Activated T-helper 1 cell treated with Interleukin-2 at 50 U/mL for 16 hours (primary cell): ENCODE measurements around the gene KIF5C.

Experiments used
- DNase-seq: peaks from one replicate; pipeline ENCODE4 v3.0.0-alpha.2; 2020; ENCODE audit warnings: low read depth

KIF5C gene

DNA sequence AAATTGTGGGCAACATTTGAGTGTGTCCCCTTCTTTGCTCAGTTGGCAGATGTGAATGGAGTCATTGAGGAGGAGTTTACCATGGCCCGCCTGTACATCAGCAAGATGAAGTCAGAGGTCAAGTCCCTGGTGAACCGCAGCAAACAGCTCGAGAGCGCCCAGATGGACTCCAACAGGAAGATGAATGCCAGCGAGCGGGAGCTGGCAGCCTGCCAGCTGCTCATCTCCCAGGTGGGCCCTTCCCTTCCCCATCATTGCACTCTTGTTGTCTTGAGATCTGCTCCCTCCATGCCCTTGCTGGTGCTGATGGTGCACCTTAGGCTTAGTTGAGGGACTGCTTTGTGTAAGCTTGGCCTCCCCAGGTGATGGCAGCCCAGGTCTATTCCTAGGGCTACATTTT, 115.9 kb downstream of the KIF5C start:
- no peak for DNase-seq

DNA sequence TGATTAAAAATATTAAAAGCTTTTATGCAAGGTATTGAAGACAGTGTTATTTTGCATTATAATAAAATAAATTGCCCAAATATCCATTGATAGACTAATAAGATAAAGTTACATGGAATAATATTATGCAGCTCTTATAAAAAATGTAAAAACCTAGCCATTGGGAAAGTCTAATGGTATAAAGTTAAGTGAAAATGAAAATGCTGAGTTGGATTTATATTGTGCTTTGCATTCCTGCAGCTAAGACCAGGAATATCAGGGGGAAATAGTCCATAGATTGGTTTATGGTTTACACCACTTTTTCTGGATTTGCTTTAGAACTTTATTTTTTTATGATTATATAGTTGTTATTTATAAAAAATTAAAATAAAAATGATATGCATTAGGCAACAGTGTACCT, 117.4 kb downstream of the KIF5C start:
- DNase-seq: no peak

DNA sequence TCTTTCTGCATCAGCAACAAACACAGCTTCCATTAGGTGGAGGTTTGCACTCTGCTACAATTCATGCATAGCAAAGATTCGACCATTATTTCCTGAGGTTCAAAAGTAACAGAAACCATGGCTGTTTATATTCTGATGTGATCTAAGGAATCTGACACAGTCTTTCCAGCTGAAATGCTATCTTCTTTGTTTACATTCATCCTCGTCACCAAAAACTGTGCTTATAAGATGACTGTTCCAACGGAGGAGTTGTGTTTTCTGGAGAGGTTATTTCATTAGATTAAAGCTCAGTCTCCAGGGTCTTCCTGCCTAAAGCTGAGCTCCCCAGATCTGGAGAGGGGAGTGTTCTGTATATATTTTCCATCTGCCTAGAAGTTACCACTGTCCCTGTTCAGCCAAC, 118.3 kb downstream of the KIF5C start:
- DNase-seq: no peak

DNA sequence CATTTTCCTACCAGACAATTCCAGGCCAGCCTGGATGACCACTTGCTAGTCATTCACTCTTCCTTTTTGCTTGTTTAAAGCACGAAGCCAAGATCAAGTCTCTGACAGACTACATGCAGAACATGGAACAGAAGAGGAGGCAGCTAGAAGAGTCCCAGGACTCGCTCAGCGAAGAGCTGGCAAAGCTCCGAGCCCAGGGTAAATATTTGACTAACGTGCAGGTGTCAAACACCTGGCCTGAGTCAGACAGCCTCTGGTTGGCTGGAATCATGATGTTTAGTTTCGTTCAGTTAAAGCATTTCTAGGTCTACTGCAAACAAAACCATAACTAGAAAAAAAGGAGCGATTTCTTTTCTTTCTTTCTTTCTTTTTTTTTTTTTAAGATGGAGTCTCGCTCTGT, 119.3 kb downstream of the KIF5C start:
- no peak for DNase-seq

DNA sequence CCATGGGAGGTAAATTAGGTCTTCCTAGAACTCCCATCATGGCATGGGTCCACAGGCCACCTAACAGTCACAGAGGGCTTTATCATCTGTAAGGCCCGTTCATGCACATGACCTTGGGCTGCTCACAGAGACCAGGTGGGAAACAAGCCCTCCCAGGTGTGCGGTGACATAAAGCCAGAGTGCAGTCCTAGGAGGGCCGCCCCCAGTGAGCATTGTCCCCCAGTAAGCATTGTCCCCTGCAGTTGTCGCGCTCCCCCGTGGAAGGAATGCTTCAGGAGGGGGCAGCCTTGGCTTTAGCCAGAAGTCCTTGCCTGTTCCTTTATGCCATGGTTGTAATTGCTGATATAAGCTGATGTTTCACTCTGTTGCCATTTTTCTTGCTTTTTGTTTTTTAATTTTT, 121.8 kb downstream of the KIF5C start:
- no peak for DNase-seq

DNA sequence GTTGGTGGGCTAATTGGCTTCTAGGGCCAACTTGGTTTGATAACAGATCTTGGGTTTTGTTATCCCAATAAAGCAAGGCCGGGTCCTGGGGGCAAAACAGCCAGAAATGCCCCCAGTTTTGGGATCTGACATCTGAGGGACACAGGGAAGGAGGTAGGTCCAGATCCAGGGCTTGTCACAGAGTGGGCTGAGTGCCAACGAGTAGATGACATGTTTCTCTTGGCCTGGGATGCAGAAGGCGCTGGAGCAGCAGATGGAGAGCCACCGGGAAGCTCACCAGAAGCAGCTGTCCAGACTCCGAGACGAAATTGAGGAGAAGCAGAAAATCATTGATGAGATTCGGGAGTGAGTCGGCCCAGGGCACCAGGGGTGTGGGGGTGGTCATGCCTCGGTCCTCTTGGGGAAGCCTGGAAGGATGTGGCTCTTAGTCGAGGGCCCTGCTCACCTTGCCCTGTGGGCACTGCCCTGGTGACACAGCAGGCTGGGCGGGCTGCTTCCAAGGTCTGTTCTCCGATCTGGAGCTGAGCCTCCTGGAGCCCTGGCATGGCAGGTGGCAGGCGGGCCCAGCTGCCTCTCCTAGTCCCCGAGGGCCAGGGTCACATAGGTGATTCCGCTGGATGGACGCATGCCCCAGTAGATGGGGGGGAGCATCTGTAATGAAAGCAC, 123.3 kb downstream of the KIF5C start:
- no peak for DNase-seq

DNA sequence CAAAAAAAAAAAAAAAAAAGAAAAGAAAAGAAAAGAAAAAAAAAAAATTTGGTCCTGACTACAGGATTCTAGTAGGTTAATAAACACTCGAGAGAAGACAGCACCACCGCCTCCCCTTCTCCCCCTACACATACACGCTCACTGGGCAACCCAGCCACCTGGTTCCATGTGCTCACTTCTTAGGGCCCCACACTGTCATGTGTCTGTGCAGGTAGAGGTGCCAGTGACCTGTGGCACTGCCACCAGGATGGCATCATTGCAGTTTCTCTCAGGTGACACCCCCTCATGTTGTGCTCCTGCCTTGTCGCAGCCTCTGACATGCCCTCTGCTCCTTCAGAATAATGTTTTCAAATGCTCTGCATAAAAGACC, 123.8 kb downstream of the KIF5C start:
- DNase-seq: no peak

DNA sequence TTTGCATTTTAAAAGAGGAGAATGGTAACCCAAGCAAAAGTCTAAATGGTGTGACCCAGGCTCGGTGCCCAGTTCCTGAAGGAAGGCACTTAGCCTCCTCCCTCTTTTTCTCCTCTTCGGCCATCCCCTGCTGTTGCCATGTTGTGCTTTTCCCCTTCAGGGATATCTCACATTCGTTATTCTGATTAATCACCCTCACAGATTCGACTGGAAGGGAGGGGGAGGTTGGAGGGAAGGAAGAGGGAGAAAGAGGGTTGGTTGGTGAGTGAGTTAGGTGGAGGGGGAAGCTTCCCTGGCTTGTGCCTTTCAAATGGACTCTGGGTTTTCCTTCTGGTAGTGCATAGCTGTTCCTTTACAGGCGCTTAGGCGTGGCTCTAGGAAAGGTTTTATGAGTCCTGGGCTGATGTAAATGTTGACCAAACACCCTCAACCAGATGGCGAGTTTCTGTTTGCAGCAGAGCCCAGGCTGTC, 124.5 kb downstream of the KIF5C start:
- no peak for DNase-seq

DNA sequence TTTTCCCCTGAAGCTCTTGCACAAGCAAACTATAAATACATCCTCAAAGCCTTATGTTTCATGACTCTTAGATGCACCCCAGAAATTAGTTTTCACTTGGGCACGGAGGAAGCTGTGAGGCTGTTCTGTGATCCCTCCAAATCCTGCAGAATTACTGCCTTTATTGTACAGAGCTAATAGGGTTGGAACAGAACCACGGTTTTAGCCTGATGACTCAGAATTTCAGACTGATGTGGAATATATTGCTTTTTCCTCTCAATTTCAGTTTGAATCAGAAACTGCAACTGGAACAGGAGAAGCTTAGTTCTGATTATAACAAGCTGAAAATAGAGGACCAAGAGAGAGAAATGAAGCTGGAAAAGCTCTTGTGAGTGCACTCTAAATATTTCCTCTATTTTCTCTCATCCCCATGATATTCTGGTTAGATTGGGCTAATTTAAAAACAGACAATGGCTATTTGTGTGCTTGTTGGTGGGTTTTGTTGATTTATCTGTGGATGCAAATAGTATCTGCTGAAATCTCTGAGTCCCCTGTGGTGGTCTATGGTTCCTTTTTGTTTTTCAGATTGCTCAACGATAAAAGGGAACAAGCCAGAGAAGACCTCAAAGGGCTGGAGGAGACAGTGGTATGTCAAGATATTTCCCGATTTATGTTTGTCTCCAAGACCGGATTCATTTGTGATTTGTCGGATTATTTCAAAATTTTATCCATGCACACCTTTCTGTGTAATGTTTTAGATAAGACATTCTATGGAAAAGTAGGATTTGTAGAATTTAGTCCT, 125.3 kb downstream of the KIF5C start:
- DNase-seq: no peak

DNA sequence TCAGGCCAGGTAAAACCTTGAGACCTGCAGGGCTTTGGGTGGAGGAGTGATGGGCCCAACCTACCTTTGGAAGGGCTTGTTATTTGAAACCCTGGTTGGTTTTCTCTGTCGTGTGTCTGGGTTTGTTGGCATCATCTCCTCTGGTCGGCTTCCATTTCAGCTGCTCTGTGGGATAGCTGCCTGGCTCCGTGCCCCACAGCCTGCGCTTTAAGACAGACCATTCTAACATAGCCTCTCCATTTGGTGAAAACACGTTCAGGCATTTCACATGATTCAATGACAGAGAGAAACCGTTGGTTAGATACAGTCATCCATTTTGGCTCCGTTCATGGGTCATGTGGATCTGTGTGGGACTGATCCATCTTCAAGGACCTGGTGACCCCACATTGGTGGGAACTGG, 126.5 kb downstream of the KIF5C start:
- no peak for DNase-seq

DNA sequence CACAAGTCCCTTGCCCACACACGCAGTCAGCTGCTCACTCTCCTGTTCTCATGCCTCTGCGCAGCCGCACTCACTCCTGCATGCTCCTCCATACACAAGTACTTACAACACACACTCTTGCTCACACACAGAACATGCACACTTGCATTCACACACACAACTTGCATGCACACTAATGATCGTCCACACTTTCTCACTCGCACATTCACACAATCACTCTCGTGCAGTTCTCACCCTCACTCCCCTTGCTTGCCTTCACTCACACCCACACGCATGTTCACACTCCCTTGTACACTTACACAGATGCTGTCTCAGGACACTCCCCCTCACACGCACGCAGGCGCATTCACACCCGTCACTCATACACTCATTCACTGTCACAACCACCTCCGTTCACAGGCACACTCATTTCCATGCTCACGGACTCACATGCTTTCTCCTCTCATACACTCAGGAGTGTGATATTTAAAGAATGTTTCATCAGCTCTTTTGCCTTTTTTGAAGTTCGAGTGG, 127.4 kb downstream of the KIF5C start:
- DNase-seq: no peak

DNA sequence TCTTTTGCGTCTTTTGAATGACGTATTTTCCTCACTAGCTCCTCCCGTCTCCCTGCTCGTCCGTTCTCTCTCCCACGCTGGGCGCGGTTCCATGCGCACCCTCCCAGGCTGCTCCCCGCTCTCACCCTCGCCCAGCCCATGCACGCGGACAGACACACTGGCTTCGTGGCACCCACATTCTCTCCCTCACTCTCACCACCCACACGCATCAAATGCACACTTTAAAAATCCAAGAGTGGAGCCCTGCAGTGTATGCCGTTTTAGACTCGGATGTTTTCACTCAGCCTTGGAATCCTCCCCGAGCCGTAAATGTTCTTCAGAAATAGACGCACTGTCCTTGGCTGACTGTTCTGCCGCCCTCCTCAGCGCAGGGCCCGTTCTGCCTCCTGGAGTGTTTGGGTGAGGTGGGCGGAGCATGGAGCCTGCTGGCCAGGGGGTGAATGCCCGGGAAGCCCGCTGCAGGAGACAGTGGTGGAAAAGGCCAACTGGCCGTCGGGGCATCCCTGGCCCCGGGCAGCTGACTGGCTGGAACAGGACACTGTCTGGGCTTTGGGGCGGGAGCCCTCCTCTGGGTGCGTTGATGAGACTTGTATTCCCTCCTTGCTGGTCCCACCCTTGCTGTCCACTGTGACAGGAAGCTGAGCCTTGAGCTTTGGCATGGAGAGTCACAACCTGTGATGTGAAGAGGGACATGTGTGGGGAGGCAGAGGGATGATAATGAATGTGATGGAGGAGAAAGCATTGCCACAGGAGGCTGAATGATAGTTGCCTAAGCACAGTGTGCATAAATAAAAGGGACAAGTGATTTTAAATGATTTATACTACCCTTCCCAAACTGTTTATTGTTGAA, 128.1 kb downstream of the KIF5C start:
- DNase-seq: no peak

DNA sequence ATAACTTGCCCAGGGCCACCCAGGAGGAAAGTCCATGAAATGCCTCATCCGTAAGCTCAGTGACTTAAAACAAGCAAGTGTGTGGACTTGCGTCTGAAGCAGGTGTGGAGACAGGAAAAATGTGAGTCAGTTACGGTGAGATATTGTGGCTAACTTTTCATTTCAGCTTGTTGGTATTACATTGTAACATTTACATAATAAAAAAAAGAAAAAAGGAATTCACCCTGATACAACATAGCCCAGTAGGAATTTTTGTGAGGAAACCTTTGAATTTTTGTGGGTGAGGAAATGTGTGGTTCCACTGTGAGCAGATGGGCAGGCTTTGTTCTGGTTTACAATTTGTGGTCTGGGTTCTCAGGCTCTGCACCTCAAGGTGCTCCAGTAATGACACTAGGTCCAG, 129.8 kb downstream of the KIF5C start:
- no peak for DNase-seq

DNA sequence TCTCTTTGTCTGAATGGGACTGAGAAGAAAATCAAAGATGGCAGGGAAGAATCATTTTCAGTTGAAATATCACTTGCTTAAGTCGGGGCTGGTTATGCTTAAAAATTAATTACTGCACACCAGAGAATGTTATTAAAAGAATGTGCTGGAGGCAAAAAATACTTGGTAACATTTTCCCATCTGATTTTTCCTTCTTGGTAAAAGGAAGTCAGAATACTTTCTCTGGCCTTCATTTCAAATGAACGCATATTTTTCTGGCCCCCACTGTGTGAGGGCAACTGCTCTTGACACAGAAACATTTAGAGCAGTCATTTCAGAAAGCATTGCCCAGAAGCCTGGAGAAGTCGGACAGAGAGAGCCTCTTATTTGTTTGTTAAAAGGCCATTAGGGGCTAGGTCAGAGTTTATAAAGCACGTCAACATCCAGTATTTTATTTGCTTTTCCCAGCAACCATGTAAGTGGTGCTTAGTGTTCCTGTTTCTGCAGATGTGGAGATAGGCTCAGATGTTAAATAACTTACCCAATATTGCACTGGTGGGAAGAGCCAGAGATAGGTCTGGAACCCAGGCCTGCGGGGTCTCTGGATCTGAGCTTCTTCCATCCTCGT, 130.5 kb downstream of the KIF5C start:
- no peak for DNase-seq

DNA sequence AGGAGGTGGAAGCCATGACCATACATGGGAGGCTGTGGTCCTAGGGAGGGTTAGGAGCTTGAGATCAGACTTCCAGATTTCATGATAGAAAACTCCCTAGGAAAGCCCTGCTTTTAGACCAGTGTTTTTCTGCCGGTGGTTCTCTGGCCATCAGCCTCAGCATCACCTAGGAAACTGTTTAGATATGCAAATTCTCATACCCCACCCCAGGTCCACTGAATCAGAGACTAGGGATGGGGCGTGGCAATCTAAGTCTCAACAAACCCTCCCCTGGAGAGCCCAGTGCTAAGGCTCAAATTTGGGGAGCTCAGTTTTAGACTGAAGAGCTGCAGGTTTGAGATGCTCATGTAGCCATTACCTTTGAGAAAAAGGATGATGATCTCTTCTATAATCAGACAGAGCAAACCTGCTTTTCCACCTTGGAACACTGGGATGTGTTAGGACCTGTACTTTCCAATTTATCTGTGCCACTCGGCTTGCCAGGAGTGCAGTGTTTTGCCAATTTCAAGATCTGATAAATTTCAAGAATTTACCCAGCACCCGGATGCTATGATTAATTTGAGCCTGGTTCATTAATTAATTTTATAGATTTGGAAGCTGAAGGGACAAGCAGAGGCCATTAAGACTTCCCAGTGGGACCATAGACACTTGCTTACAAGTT, 132.0 kb downstream of the KIF5C start:
- no peak for DNase-seq

DNA sequence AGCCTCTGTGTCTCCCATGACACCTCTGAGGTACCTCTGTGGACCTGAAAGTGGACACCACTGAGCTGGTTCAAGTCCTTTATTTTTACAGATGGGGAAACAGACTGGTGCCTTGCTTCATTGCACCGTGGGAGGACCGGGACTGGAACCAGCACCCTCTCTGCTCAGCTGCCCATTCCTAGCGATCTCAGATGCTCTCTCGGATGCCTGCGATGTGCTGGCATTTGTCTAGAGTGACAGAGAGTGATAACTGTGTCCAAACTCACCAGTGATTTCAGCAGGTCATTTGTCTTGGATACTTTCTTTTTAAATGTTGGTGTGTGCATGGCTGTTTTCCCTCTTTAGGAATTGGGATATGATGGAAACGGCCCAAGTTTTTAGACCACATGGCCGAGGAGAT, 133.4 kb downstream of the KIF5C start:
- DNase-seq: no peak

DNA sequence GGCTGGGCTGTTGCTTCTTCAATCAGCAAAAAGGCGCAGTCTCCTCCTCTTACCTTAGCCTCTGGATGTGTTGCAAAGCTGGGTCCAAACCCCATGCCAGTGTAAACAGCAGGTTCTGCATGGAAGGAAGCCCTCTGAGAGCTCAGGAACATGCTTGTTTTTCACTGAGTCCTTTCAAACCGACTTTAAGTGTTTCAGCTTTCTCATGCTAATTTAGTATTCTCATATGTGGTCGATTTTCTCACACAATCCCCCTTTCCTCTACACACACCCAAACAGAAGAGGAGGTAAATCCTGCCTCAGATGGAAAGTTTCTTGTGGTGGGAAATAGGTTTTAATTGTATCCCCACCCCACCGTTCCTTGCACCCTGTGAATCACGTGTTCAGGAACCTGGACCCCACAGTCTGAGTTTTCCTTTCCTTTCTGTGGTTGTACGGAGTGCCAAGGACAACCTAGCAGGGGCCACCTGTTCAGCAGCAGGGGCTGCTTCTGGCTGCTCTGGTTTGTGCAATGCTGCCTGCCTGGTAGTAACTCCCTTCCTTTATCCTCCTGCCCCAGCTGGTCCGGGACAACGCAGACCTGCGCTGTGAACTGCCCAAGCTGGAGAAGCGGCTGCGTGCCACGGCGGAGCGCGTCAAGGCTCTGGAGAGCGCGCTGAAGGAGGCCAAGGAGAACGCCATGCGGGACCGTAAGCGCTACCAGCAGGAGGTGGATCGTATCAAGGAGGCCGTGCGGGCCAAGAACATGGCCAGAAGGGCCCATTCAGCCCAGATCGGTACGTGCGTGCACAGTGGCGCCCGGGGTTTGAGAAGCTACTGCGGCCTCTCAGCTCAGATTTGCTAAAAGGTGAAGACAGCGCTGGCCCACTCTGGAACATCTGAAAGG, 134.8 kb downstream of the KIF5C start:
- no peak for DNase-seq

DNA sequence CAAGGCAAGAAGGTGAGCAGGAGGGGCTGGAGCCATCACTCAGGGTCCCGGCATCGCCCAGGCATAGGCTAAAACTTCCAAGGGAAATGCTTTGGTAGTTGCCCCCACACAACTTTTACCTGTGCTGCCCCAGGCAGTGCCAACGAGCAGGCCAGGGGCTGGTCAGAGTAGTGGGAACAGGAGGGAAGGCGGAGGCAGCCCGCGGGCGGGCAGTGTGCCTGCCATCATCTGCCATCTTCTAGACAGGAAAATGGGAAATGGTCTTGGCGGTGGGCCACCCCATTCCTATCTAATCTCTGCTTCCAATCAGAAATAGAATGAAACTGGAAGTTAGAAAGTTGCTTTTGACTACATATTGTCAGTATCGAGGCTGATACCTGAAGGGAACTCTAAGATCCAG, 137.5 kb downstream of the KIF5C start:
- no peak for DNase-seq

DNA sequence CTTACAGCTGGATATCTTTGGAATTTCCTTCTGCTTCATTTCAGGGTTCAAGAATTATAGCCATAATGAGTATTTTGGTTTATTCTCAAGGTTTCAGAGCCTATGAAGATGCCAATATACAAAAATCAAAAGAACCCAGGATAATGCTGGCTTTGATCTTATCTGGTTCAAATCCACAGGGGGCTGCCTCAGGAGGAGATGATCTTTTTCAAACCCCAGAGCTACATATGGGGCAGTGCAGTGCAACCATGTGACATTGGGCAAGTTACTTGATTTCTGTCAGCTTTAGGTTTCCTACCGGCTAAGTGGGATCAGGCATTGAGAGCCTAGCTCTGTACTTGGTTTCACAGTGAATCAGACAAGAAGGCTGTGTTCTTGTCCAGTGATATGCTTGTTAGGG, 140.5 kb downstream of the KIF5C start:
- no peak for DNase-seq

DNA sequence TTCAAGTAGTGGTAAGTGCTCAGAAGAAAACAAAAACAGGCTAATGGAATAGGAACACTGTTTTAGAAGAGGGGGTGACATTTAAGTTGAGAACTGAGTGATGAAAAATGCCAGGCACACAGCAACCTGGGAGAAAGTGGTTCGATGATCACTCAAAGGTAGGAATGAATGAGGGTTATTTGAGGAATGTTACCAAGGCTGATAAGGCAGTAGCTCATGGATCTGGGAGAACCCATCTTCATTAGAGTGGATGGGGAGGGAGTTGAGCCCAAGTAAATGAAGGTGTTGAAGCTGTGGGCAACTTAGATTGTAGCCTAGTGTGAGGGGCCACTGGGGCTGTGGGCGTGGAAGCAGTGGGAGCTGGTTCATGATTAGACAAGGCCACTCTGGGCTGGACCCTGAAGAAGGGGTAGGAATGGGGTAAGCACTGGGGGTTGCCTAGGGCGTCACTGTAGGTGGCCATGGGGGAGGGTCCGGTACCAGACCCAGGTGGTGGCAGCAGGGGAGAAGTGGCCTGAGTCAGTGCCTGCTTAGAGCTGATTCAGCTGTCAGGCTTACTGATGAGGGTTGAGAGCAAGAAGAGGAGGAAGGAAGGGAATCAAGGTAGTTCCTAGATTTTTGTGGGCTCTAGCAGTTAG, 141.0 kb downstream of the KIF5C start:
- no peak for DNase-seq
